PC-9 (cell line): ENCODE data around the gene ZAR1L.

Source experiments
- EZH2 ChIP-seq: fragments of 200-600 bp; sonication (generic); IDR thresholded peaks from 2 replicates; pipeline ENCODE4 v1.8.0; 2017; ENCODE audit warnings: antibody characterized with exemption, low read depth
- TF ChIP-seq, protein P1 (sequence below): fragments of 200-600 bp; sonication (generic); conservative IDR thresholded peaks from 2 replicates; pipeline ENCODE4 v1.6.1; 2017; ENCODE audit warnings: mixed run types, antibody characterized with exemption, mild to moderate bottlenecking, moderate library complexity

GRCh38 chr13:32285633-32285965 is 29.6 kb downstream of the ZAR1L start:
- TF ChIP-seq, protein P1, sequence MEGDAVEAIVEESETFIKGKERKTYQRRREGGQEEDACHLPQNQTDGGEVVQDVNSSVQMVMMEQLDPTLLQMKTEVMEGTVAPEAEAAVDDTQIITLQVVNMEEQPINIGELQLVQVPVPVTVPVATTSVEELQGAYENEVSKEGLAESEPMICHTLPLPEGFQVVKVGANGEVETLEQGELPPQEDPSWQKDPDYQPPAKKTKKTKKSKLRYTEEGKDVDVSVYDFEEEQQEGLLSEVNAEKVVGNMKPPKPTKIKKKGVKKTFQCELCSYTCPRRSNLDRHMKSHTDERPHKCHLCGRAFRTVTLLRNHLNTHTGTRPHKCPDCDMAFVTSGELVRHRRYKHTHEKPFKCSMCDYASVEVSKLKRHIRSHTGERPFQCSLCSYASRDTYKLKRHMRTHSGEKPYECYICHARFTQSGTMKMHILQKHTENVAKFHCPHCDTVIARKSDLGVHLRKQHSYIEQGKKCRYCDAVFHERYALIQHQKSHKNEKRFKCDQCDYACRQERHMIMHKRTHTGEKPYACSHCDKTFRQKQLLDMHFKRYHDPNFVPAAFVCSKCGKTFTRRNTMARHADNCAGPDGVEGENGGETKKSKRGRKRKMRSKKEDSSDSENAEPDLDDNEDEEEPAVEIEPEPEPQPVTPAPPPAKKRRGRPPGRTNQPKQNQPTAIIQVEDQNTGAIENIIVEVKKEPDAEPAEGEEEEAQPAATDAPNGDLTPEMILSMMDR = no peak
- TF ChIP-seq EZH2 = no peak
